Trophoblast cell (in vitro differentiated cells and primary cell): Measurements from ENCODE around the gene PRKAA2.

Experiments
- DNase-seq, 2 donors: peaks; one replicate each; pipeline ENCODE4 v3.0.0-alpha.2; 2016
- H2AFZ ChIP-seq: 2 replicates; pipeline ENCODE4 v1.6.1; 2013; ENCODE audit warnings: low read length, moderate library complexity, mild to moderate bottlenecking; ENCODE audit not compliant: insufficient read depth, poor library complexity
- H2AK5ac ChIP-seq: 2 replicates; pipeline ENCODE4 v1.6.1; 2013; ENCODE audit warnings: mild to moderate bottlenecking, low read length
- H2BK120ac ChIP-seq: 2 replicates; pipeline ENCODE4 v1.6.1; 2013; ENCODE audit warnings: low read length, mild to moderate bottlenecking, moderate library complexity; ENCODE audit not compliant: insufficient read depth, poor library complexity
- H2BK12ac ChIP-seq: 2 replicates; pipeline ENCODE4 v1.6.1; 2013; ENCODE audit warnings: mild to moderate bottlenecking, low read length, moderate library complexity
- H2BK5ac ChIP-seq: 2 replicates; pipeline ENCODE4 v1.6.1; 2013; ENCODE audit warnings: low read length, low read depth, moderate library complexity, mild to moderate bottlenecking; ENCODE audit not compliant: poor library complexity
- H3K14ac ChIP-seq: 2 replicates; pipeline ENCODE4 v1.6.1; 2013; ENCODE audit warnings: mild to moderate bottlenecking, low read length
- H3K18ac ChIP-seq: 2 replicates; pipeline ENCODE4 v1.6.1; 2013; ENCODE audit warnings: mild to moderate bottlenecking, low read length
- H3K23ac ChIP-seq: 2 replicates; pipeline ENCODE4 v1.6.1; 2013; ENCODE audit warnings: low read length
- H3K27ac ChIP-seq: 2 replicates; pipeline ENCODE4 v1.5.1; 2013; ENCODE audit warnings: low read depth, mild to moderate bottlenecking, inconsistent platforms, low read length, moderate library complexity
- H3K27me3 ChIP-seq: 2 replicates; pipeline ENCODE4 v1.6.1; 2013; ENCODE audit warnings: inconsistent platforms, mild to moderate bottlenecking, low read length, moderate library complexity; ENCODE audit not compliant: insufficient read depth
- H3K36me3 ChIP-seq, 2 experiments: 1 replicate in 1 of 2; 2 replicates in 1 of 2; pipeline ENCODE4 v1.6.1; 2013; ENCODE audit warnings: low read length in 2 of 2, mild to moderate bottlenecking in 2 of 2, moderate library complexity in 1 of 2; ENCODE audit not compliant: insufficient read depth in 2 of 2, control insufficient read depth in 1 of 2
- H3K4ac ChIP-seq: 2 replicates; pipeline ENCODE4 v1.6.1; 2013; ENCODE audit warnings: low read depth, mild to moderate bottlenecking, low read length, moderate library complexity
- H3K4me1 ChIP-seq, 2 experiments: 1 replicate in 1 of 2; 2 replicates in 1 of 2; pipeline ENCODE4 v1.6.1; 2013; ENCODE audit warnings: low read length in 2 of 2, mild to moderate bottlenecking in 2 of 2, moderate library complexity in 1 of 2; ENCODE audit not compliant: insufficient read depth in 2 of 2, control insufficient read depth in 1 of 2
- H3K4me2 ChIP-seq: 2 replicates; pipeline ENCODE4 v1.6.1; 2013; ENCODE audit warnings: inconsistent platforms, mild to moderate bottlenecking, low read length, moderate library complexity
- H3K4me3 ChIP-seq: 2 replicates; pipeline ENCODE4 v1.5.1; 2013; ENCODE audit warnings: mild to moderate bottlenecking, low read depth, low read length, inconsistent platforms
- H3K79me1 ChIP-seq: one replicate; pipeline ENCODE4 v1.6.1; 2013; ENCODE audit warnings: low read length
- H3K79me2 ChIP-seq: 2 replicates; pipeline ENCODE4 v1.6.1; 2013; ENCODE audit warnings: low read length, mild to moderate bottlenecking; ENCODE audit not compliant: control insufficient read depth, insufficient read depth, poor library complexity
- H3K9ac ChIP-seq: 2 replicates; pipeline ENCODE4 v1.6.1; 2013; ENCODE audit warnings: mild to moderate bottlenecking, low read length
- H3K9me3 ChIP-seq: 2 replicates; pipeline ENCODE4 v1.6.1; 2013; ENCODE audit warnings: low read depth, mild to moderate bottlenecking, control low read depth, inconsistent platforms, low read length; ENCODE audit not compliant: insufficient read depth
- H4K12ac ChIP-seq: 2 replicates; pipeline ENCODE4 v1.6.1; 2013; ENCODE audit warnings: low read depth, mild to moderate bottlenecking, low read length, moderate library complexity
- H4K8ac ChIP-seq: 2 replicates; pipeline ENCODE4 v1.6.1; 2013; ENCODE audit warnings: low read depth, mild to moderate bottlenecking, low read length, moderate library complexity
- H4K91ac ChIP-seq: one replicate; pipeline ENCODE4 v1.6.1; 2013; ENCODE audit warnings: low read depth, mild to moderate bottlenecking, low read length, moderate library complexity
- WGBS: extraction: QIAGEN DNeasy Blood & Tissue Kit; methylation state at CpG from one replicate; pipeline ENCODE4 v1.1.7; 2013; ENCODE audit warnings: missing lambda C conversion rate; ENCODE audit not compliant: insufficient read length, insufficient coverage; ENCODE audit errors: extremely low coverage; 5-methylcytosine and 5-hydroxymethylcytosine counted together

PRKAA2 gene

DNA sequence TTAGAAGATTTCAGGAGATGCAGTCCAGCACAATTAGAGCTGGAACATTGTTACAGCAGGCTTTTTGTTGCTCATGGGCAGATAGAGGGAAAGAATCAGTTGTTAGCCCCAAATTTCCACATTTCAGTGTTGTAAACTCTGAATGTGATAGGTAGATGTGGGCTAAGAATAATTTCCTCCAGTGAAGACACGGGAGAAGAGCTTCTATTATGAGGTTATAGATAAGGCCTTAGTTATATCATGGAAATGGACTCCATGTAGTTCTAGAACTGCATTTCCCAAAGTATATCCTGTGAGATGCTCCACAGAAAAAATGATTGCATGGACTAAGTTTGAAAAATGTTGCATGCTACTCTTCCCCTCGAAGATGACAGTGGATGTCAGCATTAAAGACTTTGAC lies 64.9 kb downstream of the PRKAA2 start:
- no peak overlapping the region for H2BK120ac ChIP-seq
- WGBS: no CpG with 5 or more reads among the region's 2 CpGs

DNA sequence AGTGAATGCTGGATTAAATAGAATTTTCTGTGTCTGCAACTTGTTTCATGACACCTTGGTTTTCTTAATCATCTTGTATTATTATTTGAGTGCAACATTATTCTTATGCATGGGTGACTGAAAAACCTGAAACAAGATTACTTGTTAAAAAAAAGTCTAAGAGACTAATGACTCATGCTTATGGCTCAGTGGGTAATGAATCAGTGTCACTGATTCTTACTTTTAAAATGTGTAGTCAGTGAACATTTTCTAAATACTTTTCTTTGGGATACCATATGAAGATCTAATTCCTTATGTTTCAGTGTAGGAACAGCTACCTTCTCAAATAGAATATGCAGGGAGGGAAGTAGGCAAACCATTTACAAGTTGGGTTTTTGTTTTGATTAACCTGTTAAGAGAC lies 65.5 kb downstream of the PRKAA2 start:
- H2AK5ac ChIP-seq: no peak overlapping the region
- no peaks in the 10 kb centered on the region for H3K9me3 ChIP-seq
- no peak overlapping the region for H3K27ac ChIP-seq
- no peak overlapping the region for H3K14ac ChIP-seq
- H3K4me1 ChIP-seq: no peaks in the 10 kb centered on the region
- H2BK120ac ChIP-seq: no peak overlapping the region
- H3K4me3 ChIP-seq: no peak overlapping the region
- H3K27me3 ChIP-seq: no peaks in the 10 kb centered on the region
- no peak overlapping the region for H4K12ac ChIP-seq
- no peak overlapping the region for H2BK12ac ChIP-seq
- no peaks in the 10 kb centered on the region for H3K36me3 ChIP-seq
- no peak overlapping the region for H3K4me2 ChIP-seq
- H3K9ac ChIP-seq: no peak overlapping the region
- no peak overlapping the region for H3K18ac ChIP-seq
- H3K23ac ChIP-seq: no peak overlapping the region
- H3K4ac ChIP-seq: no peak overlapping the region
- DNase-seq: peak in 1 of 2 donors; percentile 71
- no peak overlapping the region for H2AFZ ChIP-seq
- H3K79me2 ChIP-seq: no peaks in the 10 kb centered on the region
- no peak overlapping the region for H4K91ac ChIP-seq
- H2BK5ac ChIP-seq: no peak overlapping the region
- no peak overlapping the region for H4K8ac ChIP-seq
- H3K79me1 ChIP-seq: no peaks in the 10 kb centered on the region

More for the DNA sequence above, 64.9 kb downstream of the PRKAA2 start:
- Histone ChIP-seq H4K91ac (no peak overlapping the region), H2BK12ac (no peak overlapping the region), H3K79me1 (no peaks in the 10 kb centered on the region), H2AK5ac (no peak overlapping the region), H3K14ac (no peak overlapping the region), H3K27me3 (no peaks in the 10 kb centered on the region), H3K18ac (no peak overlapping the region), H3K4me1 (no peaks in the 10 kb centered on the region), H3K79me2 (no peaks in the 10 kb centered on the region), H3K4ac (no peak overlapping the region), H3K4me2 (no peak overlapping the region), H3K27ac (no peak overlapping the region), H3K36me3 (no peaks in the 10 kb centered on the region), H3K23ac (no peak overlapping the region), H4K12ac (no peak overlapping the region), H4K8ac (no peak overlapping the region), H3K9ac (no peak overlapping the region), H3K9me3 (no peaks in the 10 kb centered on the region), H2AFZ (no peak overlapping the region), H3K4me3 (no peak overlapping the region), H2BK5ac (no peak overlapping the region)
- no peak for DNase-seq

DNA sequence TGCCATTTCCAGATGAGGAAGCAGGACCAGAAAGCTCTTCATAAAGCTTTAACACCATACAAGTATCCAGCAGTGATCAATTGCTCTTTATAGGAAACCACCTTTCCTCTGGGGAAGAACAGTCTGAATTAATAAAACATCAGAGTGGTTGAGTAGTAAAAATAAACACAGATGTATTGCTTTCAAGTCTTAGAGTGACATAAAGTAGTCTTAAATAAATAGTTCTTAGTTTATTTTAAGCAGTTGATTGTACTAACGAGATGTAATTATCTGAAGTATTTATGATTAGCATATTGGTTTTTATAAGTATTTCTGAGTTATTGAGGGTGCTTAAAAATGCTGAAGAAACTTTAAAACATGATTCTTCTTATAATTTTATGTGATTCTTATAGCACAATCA lies 67.0 kb downstream of the PRKAA2 start:
- Histone ChIP-seq H3K9ac (no peak overlapping the region), H3K23ac (no peak overlapping the region), H3K4ac (no peak overlapping the region), H2AK5ac (no peak overlapping the region), H3K27me3 (no peaks in the 10 kb centered on the region), H2BK12ac (no peak overlapping the region), H3K18ac (no peak overlapping the region), H3K4me2 (no peak overlapping the region), H3K27ac (no peak overlapping the region), H3K9me3 (no peaks in the 10 kb centered on the region), H3K4me1 (no peaks in the 10 kb centered on the region), H2BK5ac (no peak overlapping the region), H3K79me2 (no peaks in the 10 kb centered on the region), H4K12ac (no peak overlapping the region), H3K79me1 (no peaks in the 10 kb centered on the region), H4K91ac (no peak overlapping the region), H3K36me3 (no peaks in the 10 kb centered on the region), H2AFZ (no peak overlapping the region), H3K14ac (no peak overlapping the region), H4K8ac (no peak overlapping the region), H2BK120ac (no peak overlapping the region), H3K4me3 (no peak overlapping the region)
- DNase-seq: no peak
- no CpG with 5 or more reads among the region's 1 CpG for WGBS

DNA sequence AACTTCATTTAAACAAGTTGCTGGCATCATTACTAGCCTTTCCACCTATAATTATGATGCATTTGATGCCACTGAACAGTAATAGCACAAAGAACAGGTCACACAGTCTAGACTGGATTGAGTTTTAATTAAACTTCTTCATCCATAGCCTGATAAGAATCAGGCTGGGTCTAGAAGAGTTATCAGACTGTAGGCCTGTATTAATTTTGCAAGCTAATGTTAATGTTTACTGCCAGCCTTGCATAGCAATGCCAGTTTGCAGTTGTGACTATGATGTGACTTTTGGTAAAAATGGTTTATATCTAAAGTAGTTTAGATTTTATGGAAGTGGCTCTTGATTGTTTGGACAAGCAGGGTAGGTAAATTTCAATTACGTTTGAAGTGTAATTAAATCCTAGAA lies 68.0 kb downstream of the PRKAA2 start:
- no peak overlapping the region for H3K4ac ChIP-seq
- H2AK5ac ChIP-seq: no peak overlapping the region
- H3K79me1 ChIP-seq: no peaks in the 10 kb centered on the region
- H3K4me1 ChIP-seq: no peaks in the 10 kb centered on the region
- H3K18ac ChIP-seq: no peak overlapping the region
- no peak overlapping the region for H3K27ac ChIP-seq
- H4K8ac ChIP-seq: no peak overlapping the region
- H3K9ac ChIP-seq: no peak overlapping the region
- no peak overlapping the region for H2BK120ac ChIP-seq
- no peak overlapping the region for H3K14ac ChIP-seq
- H3K27me3 ChIP-seq: no peaks in the 10 kb centered on the region
- H4K12ac ChIP-seq: no peak overlapping the region
- no peak for DNase-seq
- no peaks in the 10 kb centered on the region for H3K36me3 ChIP-seq
- no peak overlapping the region for H3K4me2 ChIP-seq
- H4K91ac ChIP-seq: no peak overlapping the region
- H3K9me3 ChIP-seq: no peaks in the 10 kb centered on the region
- H3K4me3 ChIP-seq: no peak overlapping the region
- no peak overlapping the region for H2AFZ ChIP-seq
- H2BK5ac ChIP-seq: no peak overlapping the region
- H3K79me2 ChIP-seq: no peaks in the 10 kb centered on the region
- H3K23ac ChIP-seq: no peak overlapping the region
- WGBS: no CpG with 5 or more reads among the region's 1 CpG
- H2BK12ac ChIP-seq: no peak overlapping the region
